Naive thymus-derived CD8-positive, alpha-beta T cell (primary cell): ENCODE results near the gene RPTOR. TPM values are rescaled to one million over a fixed set of nuclear protein-coding genes. Genes with fewer than 3 reads are reported as not detected.
A peak's percentile ranks its signal among the peaks of the same experiment; 100 is the strongest.

Experiments used
- ATAC-seq, 2 donors: fragments of 150-1000 bp; cut with Tn5 transposase in 1 of 2; sonication (Bioruptor Pico), chemical (Tn5 transposase) in 1 of 2; 1 replicate in 1 of 2; 2 replicates in 1 of 2; pipeline ENCODE4 v1.10.0; 2021; ENCODE audit warnings: mild to moderate bottlenecking in 2 of 2, moderate library complexity in 2 of 2
- POLR2A ChIA-PET: fragments of 350-600 bp; sonication (Branson Sonifier 250); formaldehyde crosslinking; loops from one replicate; lab custom pipeline; 2021; ENCODE audit warnings: antibody characterized with exemption; lab: Charles Lee
- DNase-seq, 10 donors: peaks; one replicate each; pipeline versions ENCODE4 v3.0.0 to v3.0.0-alpha.2; 2020 to 2022
- H3K27ac Mint-ChIP-seq, 10 donors: one replicate each; pipeline ENCODE4 v1.8.0; 2020 to 2022; ENCODE audit warnings: mild to moderate bottlenecking in 10 of 10, mixed read lengths in 10 of 10, moderate library complexity in 4 of 10, inconsistent platforms in 1 of 10
- H3K27me3 Mint-ChIP-seq, 5 donors: one replicate each; pipeline ENCODE4 v1.8.0; 2021 to 2022; ENCODE audit warnings: mixed read lengths in 5 of 5
- H3K36me3 Mint-ChIP-seq, 3 donors: one replicate each; pipeline ENCODE4 v1.8.0; 2020 to 2022; ENCODE audit warnings: mixed read lengths in 3 of 3, mild to moderate bottlenecking in 2 of 3, inconsistent platforms in 1 of 3
- H3K4me1 Mint-ChIP-seq, 4 donors: one replicate each; pipeline ENCODE4 v1.8.0; 2021 to 2022; ENCODE audit warnings: mixed read lengths in 4 of 4
- H3K4me3 Mint-ChIP-seq, 10 donors: one replicate each; pipeline ENCODE4 v1.8.0; 2020 to 2022; ENCODE audit warnings: mild to moderate bottlenecking in 10 of 10, mixed read lengths in 10 of 10, moderate library complexity in 6 of 10, inconsistent platforms in 1 of 10
- H3K9me3 Mint-ChIP-seq, 9 donors: one replicate each; pipeline ENCODE4 v1.8.0; 2020 to 2022; ENCODE audit warnings: mixed read lengths in 9 of 9, mild to moderate bottlenecking in 3 of 9, inconsistent platforms in 1 of 9, moderate library complexity in 1 of 9
- polyA plus RNA-seq, 3 donors: library from polyadenylated mRNA; unstranded; fragments of 300-500 nt; fragmentation: Illumina TruSeq; gene quantifications; one replicate each; pipeline ENCODE4 v1.2.3, GENCODE V29; 2021
- total RNA-seq, 8 experiments: library from RNA in 2 of 8; stranded (reverse) in 2 of 8; gene quantifications; one replicate each; pipeline ENCODE4 v1.2.3 and lab custom pipeline; 2021 to 2026

The RPTOR gene
- total and polyA plus RNA-seq, 5 experiments from 2014 or later, result 5.3 to 53.9 (median 10.2) TPM

- ATAC-seq (no peak), DNase-seq (no peak)
- H3K9me3 Mint-ChIP-seq, result no peaks in the 10 kb centered on the region
- peaks cover 7 to 42% (median 18%) of the 10 kb centered on the region in 3 donors for H3K36me3 Mint-ChIP-seq
- POLR2A ChIA-PET, result interaction anchor here (0.7 kb wide), 1 partner anchor 9 kb away, joined by 3 read pairs; no protein-coding TSS in a partner anchor
- peaks cover 14 to 24% (median 17%) of the 10 kb centered on the region in 4 donors for H3K4me1 Mint-ChIP-seq
- H3K27ac Mint-ChIP-seq, result peak overlapping the region in 1 of 10 donors; percentile 27
- H3K4me3 Mint-ChIP-seq, result peak overlapping the region in 2 of 10 donors; percentile 34 to 65
- H3K27me3 Mint-ChIP-seq, result no peaks in the 10 kb centered on the region
Observed at GRCh38 chr17:80880648-80880985, 336.0 kb downstream of the RPTOR start.

GRCh38 chr17:80881306-80881705 is 336.7 kb downstream of the RPTOR start:
- Mint-ChIP-seq H3K4me1 (peaks cover 14 to 24% (median 17%) of the 10 kb centered on the region in 4 donors), H3K27ac (no peak overlapping the region), H3K36me3 (peaks cover 7 to 49% (median 18%) of the 10 kb centered on the region in 3 donors), H3K9me3 (no peaks in the 10 kb centered on the region), H3K4me3 (no peak overlapping the region), H3K27me3 (no peaks in the 10 kb centered on the region)
- POLR2A ChIA-PET, result interaction anchor here (0.7 kb wide), 1 partner anchor 10 kb away, joined by 3 read pairs; no protein-coding TSS in a partner anchor
- DNase-seq (peak in 1 of 10 donors; percentile 32), ATAC-seq (no peak)

GRCh38 chr17:80882323-80882722 is 337.7 kb downstream of the RPTOR start:
- peaks cover 7 to 48% (median 18%) of the 10 kb centered on the region in 3 donors for H3K36me3 Mint-ChIP-seq
- peaks cover 10 to 19% (median 10%) of the 10 kb centered on the region in 4 donors for H3K4me1 Mint-ChIP-seq
- H3K27me3 Mint-ChIP-seq, result no peaks in the 10 kb centered on the region
- H3K27ac Mint-ChIP-seq, result no peak overlapping the region
- no peaks in the 10 kb centered on the region for H3K9me3 Mint-ChIP-seq
- H3K4me3 Mint-ChIP-seq, result no peak overlapping the region
- POLR2A ChIA-PET, result no interaction called here
- ATAC-seq (no peak), DNase-seq (peak in 1 of 10 donors; percentile 34)

GRCh38 chr17:80882926-80883685 is 338.5 kb downstream of the RPTOR start:
- no peaks in the 10 kb centered on the region for H3K9me3 Mint-ChIP-seq
- H3K36me3 Mint-ChIP-seq, result peaks cover 7 to 49% (median 18%) of the 10 kb centered on the region in 3 donors
- H3K27ac Mint-ChIP-seq, result no peak overlapping the region
- H3K4me3 Mint-ChIP-seq, result no peak overlapping the region
- ATAC-seq (no peak), DNase-seq (peak in 1 of 10 donors; percentile 36)
- H3K27me3 Mint-ChIP-seq, result no peaks in the 10 kb centered on the region
- POLR2A ChIA-PET, result no interaction called here
- H3K4me1 Mint-ChIP-seq, result peaks cover 2 to 11% (median 4%) of the 10 kb centered on the region in 4 donors

DNA sequence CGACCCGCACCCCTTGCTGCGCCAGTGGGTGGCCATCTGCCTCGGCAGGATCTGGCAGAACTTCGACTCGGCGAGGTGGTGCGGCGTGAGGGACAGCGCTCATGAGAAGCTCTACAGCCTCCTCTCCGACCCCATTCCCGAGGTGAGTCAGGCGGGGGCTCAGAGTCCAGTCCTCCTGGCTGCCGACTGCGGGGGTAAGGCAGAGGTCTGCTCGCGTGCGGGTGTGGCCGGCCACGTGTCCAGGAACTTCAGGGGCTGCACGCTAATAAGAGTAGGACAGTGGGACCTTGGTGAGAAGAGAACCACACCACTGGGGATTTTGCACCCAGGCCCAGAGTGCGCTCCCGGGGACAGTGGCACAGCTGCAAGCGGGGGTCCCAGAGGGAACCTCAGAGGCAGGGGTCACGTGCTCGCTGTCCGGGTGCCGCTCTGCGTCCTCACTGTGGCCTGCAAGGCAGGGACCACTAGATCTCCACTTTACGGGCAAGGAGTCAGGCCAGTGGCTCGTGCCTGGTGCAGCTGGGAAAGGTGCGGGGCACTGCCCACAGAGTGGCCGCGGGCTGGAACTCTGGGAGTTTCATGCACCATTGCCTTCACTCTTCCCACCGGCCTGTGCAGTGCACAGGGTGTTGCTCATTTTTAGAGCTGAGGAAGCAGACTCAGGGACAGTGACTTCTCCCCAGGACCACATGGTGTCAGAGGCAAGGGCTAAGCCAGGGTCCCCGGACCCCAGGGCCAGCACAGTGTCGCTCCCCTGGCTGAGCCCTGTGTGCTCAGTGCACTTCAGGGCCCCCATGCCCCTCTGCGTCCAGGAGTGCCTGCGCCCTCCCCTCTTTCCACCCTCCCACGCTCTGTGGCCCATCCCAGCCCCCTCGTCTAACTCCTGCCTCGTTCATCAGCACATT is 339.4 kb downstream of the RPTOR start:
- ATAC-seq (no peak), DNase-seq (peak in 1 of 10 donors; percentile 53)
- no peaks in the 10 kb centered on the region for H3K9me3 Mint-ChIP-seq
- H3K36me3 Mint-ChIP-seq, result peaks cover 7 to 51% (median 20%) of the 10 kb centered on the region in 3 donors
- H3K4me3 Mint-ChIP-seq, result no peak overlapping the region
- POLR2A ChIA-PET, result no interaction called here
- no peaks in the 10 kb centered on the region for H3K27me3 Mint-ChIP-seq
- H3K27ac Mint-ChIP-seq, result no peak overlapping the region
- peaks cover 0 to 7% (median 5%) of the 10 kb centered on the region in 4 donors for H3K4me1 Mint-ChIP-seq

DNA sequence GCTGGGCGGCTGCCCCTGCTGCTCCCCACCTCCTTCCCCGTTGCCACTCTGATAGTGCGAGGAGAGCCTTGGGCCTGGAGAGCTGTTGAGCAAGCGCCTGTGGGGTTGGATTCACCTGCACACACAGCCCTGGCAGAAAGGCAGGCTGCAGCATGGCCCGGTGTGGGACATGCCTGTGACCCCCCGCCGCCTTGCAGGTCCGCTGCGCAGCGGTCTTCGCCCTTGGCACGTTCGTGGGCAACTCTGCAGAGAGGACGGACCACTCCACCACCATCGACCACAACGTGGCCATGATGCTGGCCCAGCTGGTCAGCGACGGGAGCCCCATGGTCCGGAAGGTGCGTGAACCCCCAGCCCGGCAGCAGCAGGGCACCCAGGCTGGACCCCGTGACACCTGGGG is 340.2 kb downstream of the RPTOR start:
- DNase-seq (peak in 1 of 10 donors; percentile 53), ATAC-seq (no peak)
- H3K4me1 Mint-ChIP-seq, result peaks cover 0 to 8% (median 5%) of the 10 kb centered on the region in 4 donors
- POLR2A ChIA-PET, result no interaction called here
- no peak overlapping the region for H3K27ac Mint-ChIP-seq
- no peaks in the 10 kb centered on the region for H3K27me3 Mint-ChIP-seq
- peaks cover 7 to 51% (median 22%) of the 10 kb centered on the region in 3 donors for H3K36me3 Mint-ChIP-seq
- no peak overlapping the region for H3K4me3 Mint-ChIP-seq
- no peaks in the 10 kb centered on the region for H3K9me3 Mint-ChIP-seq

GRCh38 chr17:80885947-80886582 is 341.4 kb downstream of the RPTOR start:
- no peak overlapping the region for H3K27ac Mint-ChIP-seq
- POLR2A ChIA-PET, result interaction anchor here (1.3 kb wide), 1 partner anchor 13 kb away, joined by 4 read pairs; no protein-coding TSS in a partner anchor
- DNase-seq, result peak in 1 of 10 donors; percentile 7

DNA sequence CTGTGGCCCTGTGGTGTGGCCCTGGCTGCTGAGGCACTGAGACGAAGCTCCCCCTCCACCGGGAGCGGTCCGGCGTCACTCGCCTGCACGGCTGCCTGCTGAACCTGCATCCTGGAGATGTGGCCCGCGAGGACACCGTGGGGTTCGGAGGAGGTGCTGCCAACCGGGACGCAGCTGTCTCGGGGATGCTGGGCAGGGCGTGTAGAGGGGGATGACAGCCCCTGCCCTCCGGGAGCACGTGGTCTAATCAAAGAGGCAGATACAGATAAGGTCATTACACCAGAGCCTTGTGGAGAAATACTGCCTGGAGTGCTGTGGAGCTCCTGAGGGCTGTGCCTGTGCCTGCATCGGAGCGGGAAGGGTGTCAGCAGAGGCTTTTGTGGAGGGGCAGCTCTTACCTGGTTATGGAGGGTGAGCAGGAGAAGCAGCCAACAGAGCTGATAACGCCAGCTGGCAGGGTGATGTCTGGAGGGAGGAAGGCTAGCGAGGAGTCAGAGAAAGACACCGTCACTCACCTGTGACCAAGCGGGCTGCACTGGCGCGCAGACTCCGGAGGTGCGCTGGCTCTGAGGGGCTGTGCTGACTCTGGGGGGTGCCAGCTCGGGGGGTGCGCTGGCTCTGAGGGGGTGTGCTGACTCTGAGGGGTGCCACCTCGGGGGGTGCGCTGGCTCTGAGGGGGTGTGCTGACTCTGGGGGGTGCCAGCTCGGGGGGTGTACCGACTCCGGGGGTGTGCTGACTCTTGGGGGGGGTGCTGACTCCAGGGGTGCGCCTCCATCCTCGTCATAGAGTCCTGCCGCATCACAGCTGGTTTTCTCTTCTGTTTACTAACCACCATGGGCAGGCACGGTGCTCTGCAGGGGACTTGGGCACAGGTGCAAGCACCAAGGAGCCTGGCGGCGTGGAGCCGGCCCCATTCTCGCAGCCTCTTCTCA is 342.3 kb downstream of the RPTOR start:
- POLR2A ChIA-PET, result interaction anchor here (0.6 to 1.3 kb wide), 2 partner anchors 14 to 597 kb away, joined by 3 to 4 read pairs; no protein-coding TSS in a partner anchor
- H3K4me3 Mint-ChIP-seq, result peak overlapping the region in 1 of 10 donors; percentile 45
- H3K36me3 Mint-ChIP-seq, result peaks cover 5 to 41% (median 21%) of the 10 kb centered on the region in 3 donors
- no peaks in the 10 kb centered on the region for H3K27me3 Mint-ChIP-seq
- no peaks in the 10 kb centered on the region for H3K9me3 Mint-ChIP-seq
- peak overlapping the region in 1 of 10 donors; percentile 25 for H3K27ac Mint-ChIP-seq
- peaks cover 13 to 20% (median 14%) of the 10 kb centered on the region in 4 donors for H3K4me1 Mint-ChIP-seq
- ATAC-seq, result no peak
- DNase-seq, result peak in 1 of 10 donors; percentile 35

More at GRCh38 chr17:80885947-80886582, 341.4 kb downstream of the RPTOR start:
- no peak for ATAC-seq
- Mint-ChIP-seq H3K4me3 (no peak overlapping the region), H3K4me1 (peaks cover 7 to 13% (median 8%) of the 10 kb centered on the region in 4 donors), H3K9me3 (no peaks in the 10 kb centered on the region), H3K36me3 (peaks cover 7 to 43% (median 20%) of the 10 kb centered on the region in 3 donors), H3K27me3 (no peaks in the 10 kb centered on the region)

- Mint-ChIP-seq H3K27ac (no peak overlapping the region), H3K9me3 (no peaks in the 10 kb centered on the region), H3K4me3 (no peak overlapping the region), H3K4me1 (peaks cover 11 to 27% (median 16%) of the 10 kb centered on the region in 4 donors), H3K27me3 (no peaks in the 10 kb centered on the region), H3K36me3 (peaks cover 0 to 40% (median 17%) of the 10 kb centered on the region in 3 donors)
- DNase-seq, result peak in 1 of 10 donors; percentile 24
- ATAC-seq, result no peak
- POLR2A ChIA-PET, result no interaction called here
Observed at GRCh38 chr17:80887639-80888175, 343.1 kb downstream of the RPTOR start.

- DNase-seq, result peak in 1 of 10 donors; percentile 42
- Mint-ChIP-seq H3K27ac (peak overlapping the region in 5 of 10 donors; percentile 29 to 82 (median 80)), H3K36me3 (peaks cover 0 to 40% (median 13%) of the 10 kb centered on the region in 3 donors), H3K4me3 (no peak overlapping the region), H3K27me3 (no peaks in the 10 kb centered on the region), H3K9me3 (no peaks in the 10 kb centered on the region), H3K4me1 (peaks cover 11 to 30% (median 16%) of the 10 kb centered on the region in 4 donors)
- POLR2A ChIA-PET, result interaction anchor here (0.6 kb wide), 1 partner anchor 81 kb away, joined by 3 read pairs; no protein-coding TSS in a partner anchor
- ATAC-seq, result no peak
Observed at GRCh38 chr17:80888276-80889160, 343.9 kb downstream of the RPTOR start.
